GM21717 (cell line): Measurements from ENCODE around the gene TMC1.
A peak's percentile ranks its signal among the peaks of the same experiment; 100 is the strongest.
"Not testable (repeated sequence)": the region's sequence is repeated elsewhere in the genome, so short reads cannot be mapped to it uniquely, and the experiment has no call there.

Source experiments
- ATAC-seq: cut with Tn5 transposase; IDR thresholded peaks from one replicate; pipeline ENCODE4 v1.9.1; 2021; ENCODE audit warnings: mild to moderate bottlenecking, moderate library complexity; ENCODE audit not compliant: unreplicated experiment

The TMC1 gene

DNA sequence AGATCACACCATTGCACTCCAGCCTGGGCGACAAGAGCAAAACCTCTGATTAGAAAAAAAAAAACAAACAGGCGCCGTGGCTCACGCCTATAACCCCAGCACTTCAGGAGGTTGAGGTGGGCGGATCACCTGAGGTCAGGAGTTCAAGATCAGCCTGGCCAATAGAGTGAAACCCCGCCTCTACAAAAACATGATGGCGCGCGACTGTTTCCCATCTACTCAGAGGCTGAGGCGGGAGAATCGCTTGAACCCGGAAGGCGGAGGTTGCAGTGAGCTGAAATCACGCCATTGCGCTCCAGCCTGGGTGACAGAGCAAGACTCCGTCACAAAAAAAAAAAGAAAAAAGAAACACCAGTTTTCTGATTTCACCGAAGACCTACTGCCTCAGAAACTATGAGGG lies at the start of gene TMC1:
Gene TMC1, plus strand, starts transcription at position 193 of the 400 bp plus-strand sequence. CDS start 127,041 bp downstream, outside the sequence.
- not testable (repeated sequence) for ATAC-seq

DNA sequence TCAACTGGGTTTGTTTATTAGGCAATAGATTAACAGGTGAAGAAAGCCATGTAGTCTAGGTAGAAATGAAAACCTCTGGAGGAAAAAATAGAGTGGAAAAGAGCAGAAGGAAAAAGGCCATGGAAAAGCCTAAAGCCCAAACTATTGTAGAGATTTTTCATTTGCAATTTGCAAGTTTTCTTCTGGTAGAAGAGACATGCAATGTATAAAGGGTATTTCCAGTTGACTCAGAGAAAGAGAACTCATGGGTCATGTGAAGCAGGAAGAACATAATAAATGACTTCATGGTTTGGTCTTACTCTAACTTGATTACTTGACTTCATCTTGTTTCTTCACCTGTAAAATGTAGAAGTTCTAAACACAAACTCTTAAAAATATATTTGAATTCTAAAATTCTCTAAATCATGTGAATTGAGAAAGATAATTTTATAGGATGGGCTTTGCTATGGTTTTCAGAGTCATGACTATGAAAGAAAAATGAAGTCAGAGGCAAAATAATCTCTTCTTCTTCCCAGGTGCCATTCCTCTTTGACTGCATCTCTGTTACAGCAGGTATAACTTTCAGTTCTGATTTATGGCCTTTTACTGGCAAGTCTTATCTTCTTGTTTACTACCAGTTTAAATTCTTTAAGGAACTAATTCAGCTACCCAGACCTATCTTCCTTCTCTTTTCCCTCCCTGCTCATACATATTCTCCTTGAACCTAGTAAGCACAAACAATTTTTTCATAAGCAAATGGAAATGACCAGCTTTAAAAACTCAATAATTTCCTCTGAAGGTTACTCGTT lies 47.7 kb upstream of the TMC1 start:
- peak; percentile 86 for ATAC-seq

DNA sequence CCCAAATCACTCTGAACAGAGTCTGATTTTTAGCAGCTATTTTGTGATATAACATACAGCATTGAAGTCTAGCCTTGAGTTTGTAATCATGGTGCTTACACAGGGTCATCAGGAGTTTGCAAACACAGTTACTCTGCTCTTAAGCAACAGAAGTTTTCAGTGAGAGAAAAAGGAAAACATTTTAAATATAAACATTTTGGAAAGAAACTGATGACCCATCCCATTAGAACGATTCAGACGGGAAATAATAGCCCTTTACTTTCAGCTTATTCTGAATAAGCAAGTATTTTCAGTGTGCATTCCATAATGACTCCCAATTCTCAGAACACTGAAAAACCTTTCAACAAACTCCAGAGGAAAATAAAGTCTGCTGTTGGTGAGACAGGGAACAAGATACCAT lies 46.7 kb upstream of the TMC1 start:
- no peak for ATAC-seq

DNA sequence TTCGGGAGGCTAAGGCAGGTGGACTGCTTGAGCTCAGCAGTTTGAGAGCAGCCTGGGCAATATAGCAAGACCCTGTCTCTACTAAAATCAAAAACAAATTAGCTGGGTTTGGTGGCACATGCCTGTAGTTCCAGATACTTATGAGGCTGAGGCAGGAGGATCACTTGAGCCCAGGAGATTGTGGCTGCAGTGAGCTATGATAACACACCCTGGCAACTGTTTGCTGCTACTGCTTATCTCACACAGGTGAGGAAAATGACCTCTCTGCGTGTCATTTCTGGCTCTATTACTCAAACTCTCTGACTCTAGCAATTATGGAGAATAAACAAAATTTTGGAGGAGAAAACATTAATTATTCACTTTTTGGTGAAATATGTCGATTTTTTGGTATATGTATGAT lies 45.3 kb upstream of the TMC1 start:
- no peak for ATAC-seq

DNA sequence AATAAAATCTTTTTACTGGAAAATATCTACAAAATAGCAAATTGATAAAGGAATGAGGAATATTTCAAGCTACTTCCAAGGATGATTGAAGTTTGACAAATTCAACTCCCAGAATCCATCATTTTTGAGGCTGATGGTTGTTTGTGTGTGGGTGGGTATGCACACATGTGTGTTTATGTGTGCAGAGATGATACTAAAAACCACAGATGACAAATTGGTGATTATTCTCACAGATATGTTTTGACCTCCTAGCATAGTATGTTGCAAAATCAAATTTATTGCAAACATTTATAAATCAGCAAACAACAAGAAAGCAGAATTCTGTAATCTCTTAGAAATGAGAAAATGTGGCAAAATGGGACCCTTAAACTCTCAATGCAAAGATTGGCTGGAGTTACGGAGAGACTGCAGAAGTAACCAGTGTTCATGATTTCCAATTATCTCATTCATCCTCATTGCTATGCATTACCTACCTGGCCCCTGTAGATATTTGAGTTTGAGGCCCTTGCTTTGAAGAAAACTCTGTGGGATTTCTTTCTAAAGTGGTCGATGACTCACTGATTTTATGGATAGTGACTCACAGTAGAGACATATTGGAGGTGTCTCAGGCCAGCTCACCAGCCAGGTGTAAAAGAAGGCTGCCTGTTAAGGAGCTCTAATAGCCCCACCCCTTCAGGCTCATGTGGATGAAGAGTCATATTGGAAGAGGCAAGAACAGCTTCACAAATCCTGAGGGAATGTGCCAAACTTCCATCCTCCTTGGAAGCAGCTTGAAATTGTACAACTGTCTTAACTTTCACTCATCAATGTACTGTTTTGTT lies 44.6 kb upstream of the TMC1 start:
- ATAC-seq = no peak

DNA sequence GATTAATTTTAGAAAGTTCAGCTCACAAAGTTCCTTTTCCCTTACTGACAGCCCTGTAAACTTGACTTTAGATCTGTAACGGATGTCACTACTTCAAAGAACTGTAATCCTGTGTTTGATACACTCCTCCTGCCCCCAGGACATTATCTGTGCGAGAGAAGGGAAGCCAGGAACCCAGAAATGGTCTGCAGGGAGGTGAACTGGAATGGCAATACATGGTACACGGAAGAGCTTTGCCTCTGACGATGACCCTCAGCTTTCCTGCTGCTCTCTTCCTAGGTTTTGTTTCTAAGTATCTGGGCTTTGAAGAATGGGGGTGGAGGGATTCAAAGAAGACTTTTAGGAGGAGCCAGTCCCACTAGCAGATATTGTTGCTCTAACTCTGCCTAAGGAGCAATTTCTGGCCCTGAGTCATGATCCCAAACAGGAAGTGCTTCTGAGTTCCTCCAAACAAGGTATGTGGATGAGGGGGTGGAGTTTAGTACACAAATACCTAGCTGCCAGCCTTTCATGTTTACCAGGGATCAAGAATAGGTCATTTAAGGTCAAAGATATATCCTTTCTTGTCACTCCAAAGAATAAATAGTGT lies 43.4 kb upstream of the TMC1 start:
- no peak for ATAC-seq

DNA sequence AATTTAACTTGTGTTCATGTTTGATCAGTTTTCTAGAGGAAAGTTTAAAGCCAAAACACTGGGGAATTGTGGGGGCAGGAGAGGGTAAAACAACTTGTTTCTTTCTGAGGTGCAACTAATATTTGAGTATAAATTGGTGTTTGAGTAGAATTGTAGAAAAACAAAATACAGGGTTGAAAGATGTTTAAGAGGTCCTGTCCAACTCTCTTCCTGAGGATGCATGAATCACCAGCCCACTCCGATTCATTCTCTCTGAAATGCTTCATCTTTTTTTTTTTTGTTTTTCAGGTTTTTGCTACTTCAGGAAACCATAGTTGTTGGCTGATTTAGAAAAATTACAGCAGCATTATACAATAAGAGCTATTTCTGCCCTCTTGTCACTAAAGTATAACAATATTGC lies 42.4 kb upstream of the TMC1 start:
- no peak for ATAC-seq

DNA sequence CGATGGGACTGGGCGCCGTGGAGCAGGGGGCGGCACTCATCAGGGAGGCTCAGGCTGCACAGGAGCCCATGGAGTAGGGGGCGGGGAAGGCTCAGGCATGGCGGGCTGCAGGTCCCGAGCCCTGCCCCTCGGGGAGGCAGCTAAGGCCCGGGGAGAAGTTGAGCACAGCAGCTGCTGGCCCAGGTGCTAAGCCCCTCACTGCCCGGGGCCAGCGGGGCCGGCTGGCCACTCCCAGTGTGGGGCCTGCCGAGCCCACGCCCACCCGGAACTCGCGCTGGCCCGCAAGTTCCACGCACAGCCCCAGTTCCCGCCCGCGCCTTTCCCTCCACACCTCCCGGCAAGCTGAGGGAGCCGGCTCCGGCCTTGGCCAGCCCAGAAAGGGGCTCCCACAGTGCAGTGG lies 41.1 kb upstream of the TMC1 start:
- ATAC-seq = not testable (repeated sequence)

DNA sequence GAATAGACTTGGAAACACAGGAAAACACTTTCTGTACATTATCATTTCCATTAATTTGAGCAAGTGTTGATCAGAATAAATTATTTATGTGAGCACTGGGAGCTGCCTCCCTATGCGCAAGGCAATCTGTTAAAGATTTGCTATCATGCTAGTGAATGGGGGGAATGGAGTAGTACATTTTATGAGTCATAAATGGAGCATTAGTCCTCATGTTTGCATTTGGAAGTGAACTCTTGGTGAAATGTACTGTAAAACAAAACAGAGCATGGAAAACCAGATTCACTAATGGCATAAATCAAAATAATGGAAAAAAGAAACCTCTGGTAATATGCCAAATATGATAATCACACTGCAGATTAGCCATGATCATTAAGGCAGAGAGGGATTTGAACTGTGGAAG lies 40.5 kb upstream of the TMC1 start:
- ATAC-seq = no peak

DNA sequence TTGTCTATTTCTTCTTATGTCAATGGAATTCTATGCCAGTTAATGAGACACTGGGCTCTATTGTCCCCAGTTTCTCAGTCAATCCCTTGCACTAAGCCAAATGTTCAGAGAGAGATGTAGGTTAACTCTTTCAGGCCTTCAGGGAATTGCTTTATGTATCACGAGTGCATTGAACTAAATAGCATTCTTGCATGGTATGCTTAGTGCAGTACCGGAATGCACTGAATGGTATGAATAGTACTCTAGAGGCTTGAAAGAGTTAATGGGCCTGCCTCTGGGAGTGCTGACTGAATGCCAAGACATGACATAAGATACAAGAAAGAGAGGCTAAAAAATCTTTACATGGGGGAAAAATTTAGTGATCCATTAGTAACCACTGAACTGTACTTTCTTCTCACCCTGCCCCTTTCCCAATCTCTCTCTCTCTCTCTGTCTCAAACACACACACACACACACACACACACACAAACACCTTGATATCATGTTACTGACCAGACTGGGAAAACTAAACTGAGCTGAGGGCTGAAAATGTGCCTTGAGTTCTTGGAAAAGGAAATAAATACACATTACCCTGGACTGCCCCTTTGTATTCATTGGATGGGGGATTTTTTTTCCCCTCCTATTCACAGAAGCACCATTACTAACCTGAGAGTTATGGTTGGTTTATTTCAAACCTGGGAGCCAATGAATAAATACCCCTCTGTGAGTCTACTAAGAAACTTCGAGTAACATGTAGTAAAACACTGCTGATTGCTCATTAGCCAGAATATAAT lies 35.4 kb upstream of the TMC1 start:
- ATAC-seq = no peak

DNA sequence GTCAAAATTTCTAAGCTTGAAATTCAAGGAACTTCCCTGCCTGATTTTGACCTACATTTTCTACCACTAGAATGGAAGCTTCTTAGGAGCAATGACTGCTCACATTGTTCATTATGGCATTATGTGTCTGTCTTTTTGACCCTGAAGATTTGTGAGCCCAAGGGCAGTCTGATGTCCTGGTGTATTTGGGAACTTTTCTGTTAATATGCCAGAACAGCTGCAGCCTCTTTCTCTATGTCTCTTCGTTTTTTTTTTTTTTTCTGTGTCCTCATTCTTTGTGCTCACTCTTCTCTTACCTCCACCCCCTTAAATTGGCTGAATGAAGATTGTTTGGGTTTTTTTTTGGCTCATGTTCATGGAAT lies 34.8 kb upstream of the TMC1 start:
- ATAC-seq = no peak

DNA sequence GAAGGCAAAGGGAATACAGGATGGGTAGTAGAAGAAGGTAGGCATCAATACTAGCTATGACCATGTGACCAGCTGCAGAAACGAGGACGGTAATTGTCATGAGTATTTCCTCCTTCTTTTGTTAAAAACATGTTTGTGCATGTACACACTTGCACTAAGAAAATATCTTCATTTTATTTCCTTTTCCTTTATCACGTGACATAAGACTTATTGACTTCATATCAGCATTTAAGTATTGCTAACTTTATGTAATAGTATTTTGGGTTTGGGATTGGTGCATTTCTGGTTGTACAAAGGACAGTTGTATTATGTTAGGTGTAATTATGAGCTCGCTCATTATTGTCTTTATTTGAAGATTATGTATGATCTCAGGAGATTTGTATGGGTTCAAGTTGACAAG lies 33.7 kb upstream of the TMC1 start:
- ATAC-seq = not testable (repeated sequence)

DNA sequence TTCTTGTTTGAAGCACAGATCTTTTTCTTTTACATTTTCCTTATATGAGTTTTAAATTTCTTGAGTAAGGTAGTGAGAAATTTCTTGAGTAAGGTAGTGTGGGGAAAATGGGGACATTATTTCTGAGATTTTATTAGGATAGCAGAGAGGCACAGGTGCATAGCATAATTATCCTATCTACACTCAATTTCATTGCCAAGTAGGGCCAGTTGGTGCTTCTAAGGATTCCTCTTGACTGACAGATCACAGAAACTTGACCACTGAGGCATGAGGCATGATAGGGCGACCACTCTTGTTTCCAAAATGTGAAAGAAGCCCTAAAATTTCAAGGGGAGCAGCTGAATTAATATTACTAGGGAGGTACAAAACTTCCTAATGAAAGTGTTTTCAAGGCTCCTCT lies 31.4 kb upstream of the TMC1 start:
- no peak for ATAC-seq

DNA sequence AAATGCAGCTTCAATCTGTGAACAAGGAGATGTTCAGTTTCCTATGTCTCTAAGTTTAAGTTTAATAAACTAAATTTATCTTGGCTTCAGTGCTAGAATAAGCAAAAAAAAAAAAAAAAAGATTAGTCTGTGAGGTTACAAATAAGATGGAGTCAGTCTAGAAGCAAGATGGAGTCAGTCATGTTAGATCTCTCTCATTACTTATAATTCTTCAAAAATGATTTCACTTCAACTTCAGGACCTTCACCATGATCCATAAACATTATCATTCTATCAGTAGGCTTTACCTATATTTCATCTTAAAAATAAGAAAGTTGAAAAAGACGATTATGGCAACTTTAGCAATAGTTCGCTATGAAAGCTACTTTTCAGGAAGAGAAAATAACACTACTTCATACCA lies 30.2 kb upstream of the TMC1 start:
- no peak for ATAC-seq

DNA sequence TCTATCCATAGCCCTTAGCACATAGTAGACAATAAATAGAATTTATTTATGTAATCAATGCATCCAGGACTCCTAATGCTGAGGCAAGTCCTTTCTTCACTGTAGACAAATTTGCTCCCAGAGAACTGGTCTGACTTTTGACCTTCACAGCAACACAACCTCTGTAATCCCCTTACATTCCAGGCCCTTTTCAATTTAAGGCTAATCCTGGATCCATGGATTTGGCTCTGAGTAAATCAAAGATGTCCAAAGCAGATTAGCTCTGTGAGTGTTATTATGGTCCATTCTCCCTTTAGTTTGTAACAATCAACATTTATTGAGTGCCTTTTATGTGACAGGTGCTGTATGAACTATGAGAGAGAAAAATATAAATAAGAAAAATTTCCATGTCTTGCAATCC lies 27.4 kb upstream of the TMC1 start:
- no peak for ATAC-seq

DNA sequence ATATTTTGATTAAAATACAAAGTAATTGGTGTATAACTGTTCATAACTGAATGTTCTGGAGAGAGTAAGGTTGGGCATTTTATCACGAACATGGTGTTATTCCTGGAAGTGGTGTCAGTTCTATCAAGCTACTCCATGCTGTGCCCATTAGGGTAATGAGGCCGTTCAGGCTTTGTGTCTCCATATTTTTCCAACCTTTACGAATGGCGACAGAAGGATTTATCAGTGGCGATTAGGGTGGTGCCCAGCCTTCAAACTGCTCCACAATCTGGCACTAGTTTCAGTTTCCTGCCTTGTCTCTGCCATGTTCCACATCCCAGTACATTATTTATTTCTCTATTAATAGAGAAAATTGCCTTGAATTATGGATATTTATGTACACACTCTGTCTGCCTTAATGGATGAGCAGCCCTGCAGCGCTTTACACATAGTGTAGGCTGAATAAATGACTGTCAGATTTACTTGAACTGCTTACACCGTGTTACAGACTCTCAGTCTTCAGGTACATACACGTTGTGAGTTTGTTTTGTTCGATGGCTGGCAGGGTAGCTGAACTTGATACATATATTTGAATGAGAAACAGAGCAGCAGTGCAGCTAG lies 23.9 kb upstream of the TMC1 start:
- ATAC-seq = no peak

DNA sequence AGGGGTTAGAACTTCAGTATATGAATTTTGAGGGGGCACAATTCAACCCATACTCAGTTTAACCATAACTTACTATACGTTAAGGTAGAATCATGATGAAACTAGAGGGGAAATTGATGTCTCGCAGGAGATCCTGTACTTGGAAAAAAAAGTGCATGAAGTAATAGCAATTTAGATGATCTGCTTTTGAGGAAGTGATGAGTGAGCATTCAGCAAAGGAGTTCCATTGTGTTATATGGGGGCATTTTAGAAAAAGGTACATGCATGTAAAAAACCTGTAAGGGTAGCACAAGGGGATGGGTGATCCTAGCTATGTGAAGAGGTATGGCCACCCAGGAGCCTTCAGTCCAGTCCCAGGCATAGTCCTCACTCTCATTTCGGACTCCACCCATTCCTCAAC lies 14.8 kb upstream of the TMC1 start:
- ATAC-seq = no peak

DNA sequence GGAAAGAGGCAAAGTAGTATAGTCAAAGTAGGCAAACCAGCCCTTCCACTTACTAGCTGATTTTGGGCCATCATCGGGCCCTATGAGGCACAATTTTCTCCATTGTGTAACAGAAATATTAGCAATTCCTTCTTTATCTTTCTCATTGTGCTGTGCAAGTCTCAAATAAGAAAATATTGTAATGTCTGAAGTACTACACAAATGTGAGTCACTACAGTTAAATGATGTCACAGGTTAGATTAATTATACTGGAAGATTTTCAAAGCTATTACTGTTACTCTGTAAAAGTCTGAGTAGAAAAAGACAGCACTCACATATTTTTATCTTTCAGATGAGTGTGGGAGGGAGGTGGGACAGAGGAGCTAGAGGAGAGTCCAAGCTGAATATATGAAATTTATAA lies 12.4 kb upstream of the TMC1 start:
- ATAC-seq = peak; percentile 34

DNA sequence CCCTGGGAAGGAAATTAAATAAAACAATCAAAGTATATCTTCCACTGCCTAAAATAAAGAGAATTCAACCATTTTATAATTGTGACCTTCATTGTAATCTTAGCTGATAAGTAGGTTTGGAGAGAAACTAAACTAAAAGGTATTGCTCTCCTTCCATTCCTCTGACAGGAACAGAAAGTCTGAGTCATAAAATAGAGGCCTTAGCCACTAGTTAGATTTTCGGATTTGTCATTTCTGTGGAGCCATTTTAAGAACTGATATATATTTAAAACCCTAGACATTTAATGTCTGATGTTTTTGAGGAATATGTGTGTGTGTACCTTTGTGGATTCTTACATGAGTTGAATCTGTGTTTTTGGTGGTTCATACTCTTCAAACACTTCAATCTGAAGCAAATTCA lies 11.8 kb upstream of the TMC1 start:
- peak; percentile 88 for ATAC-seq

DNA sequence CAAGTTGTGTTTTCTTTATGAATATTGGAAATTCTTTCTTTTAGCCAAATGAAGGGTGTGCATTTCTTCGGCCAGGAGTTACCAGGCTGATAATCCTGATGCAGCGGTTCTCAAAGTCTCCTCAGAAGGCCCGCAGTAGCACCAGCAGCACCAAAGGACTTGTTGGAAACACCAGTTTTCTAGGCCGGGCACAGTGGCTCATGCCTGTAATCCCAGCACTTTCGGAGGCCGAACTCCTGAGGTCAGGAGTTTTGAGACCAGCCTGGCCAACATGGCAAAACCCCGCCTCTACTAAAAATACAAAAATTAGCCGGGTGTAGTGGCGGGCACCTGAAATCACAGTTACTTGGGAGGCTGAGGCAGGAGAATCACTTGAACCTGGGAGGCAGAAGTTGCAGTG lies 397 bp upstream of the TMC1 start:
- ATAC-seq = not testable (repeated sequence)
